Body of pancreas (tissue), 4 donors: Measurements from ENCODE around the gene TAS1R3. TPM values are rescaled to one million over a fixed set of nuclear protein-coding genes. Genes with fewer than 3 reads are reported as not detected.

Experiments
- ATAC-seq: fragments of 150-250 bp; one replicate; pipeline ENCODE4 v1.9.1; 2016
- DNase-seq, 4 donors: peaks; one replicate each; pipeline ENCODE4 v3.0.0-alpha.2; 2019
- H3K27ac ChIP-seq, 4 donors: fragments of 200-600 bp; sonication (generic); 1 replicate in 3 of 4; 2 replicates in 1 of 4; pipeline versions ENCODE4 v1.5.1 to v1.6.1; 2016 to 2019; ENCODE audit warnings: mild to moderate bottlenecking in 1 of 4, mixed read lengths in 1 of 4, moderate library complexity in 1 of 4
- H3K27me3 ChIP-seq, 2 donors: fragments of 200-600 bp; sonication (generic); one replicate each; pipeline ENCODE4 v1.6.0; 2016; ENCODE audit warnings: mild to moderate bottlenecking in 1 of 2
- H3K36me3 ChIP-seq, 2 donors: fragments of 200-600 bp; sonication (generic); replicated peaks in 1 of 2; 2 replicates each; pipeline ENCODE4 v1.5.1; 2016; ENCODE audit warnings: low read depth in 2 of 2; ENCODE audit not compliant: insufficient read depth in 1 of 2
- H3K4me1 ChIP-seq: fragments of 200-600 bp; sonication (generic); one replicate; pipeline ENCODE4 v1.6.0; 2016
- H3K4me3 ChIP-seq, 2 donors: fragments of 200-600 bp; sonication (generic); 1 replicate in 1 of 2; 2 replicates in 1 of 2; pipeline ENCODE4 v1.5.1; 2016 to 2019
- H3K9me3 ChIP-seq, 3 donors: fragments of 200-600 bp; sonication (generic); 1 replicate in 2 of 3; 2 replicates in 1 of 3; pipeline ENCODE4 v1.5.1; 2016
- CTCF ChIP-seq, 7 experiments: fragments of 450-650 bp in 4 of 7; fragments of 200-600 bp in 3 of 7; sonication (generic) in 3 of 7; IDR thresholded peaks; one replicate each; pipeline ENCODE4 v1.5.1; 2016 to 2019; ENCODE audit warnings: antibody characterized with exemption in 7 of 7
- POLR2A ChIP-seq, 3 donors: fragments of 450-650 bp; IDR thresholded peaks; one replicate each; pipeline ENCODE4 v1.6.1; 2016; ENCODE audit warnings: antibody characterized with exemption in 3 of 3, mild to moderate bottlenecking in 2 of 3
- WGBS, 2 donors: methylation state at CpG; one replicate each; pipeline ENCODE4 v1.1.5; 2017; 5-methylcytosine and 5-hydroxymethylcytosine counted together
- intact Hi-C: fragments of 100-400 bp; cut with DNase I; formaldehyde crosslinking; loops from one replicate; pipeline ENCODE4 v1.15.1; 2023
- total RNA-seq, 2 donors: library from RNA; depleted of rRNA; stranded (reverse); fragments of >200 nt; gene quantifications; one replicate each; pipeline ENCODE4 v1.1.0, GENCODE V29; 2016

The TAS1R3 gene
- total RNA-seq, 2 donors from 2014 or later, result 0.26 TPM; not detected in 1

- Histone ChIP-seq H3K4me1 (peaks cover 11% of the 10 kb centered on the region), H3K4me3 (no peak overlapping the region), H3K36me3 (no peaks in the 10 kb centered on the region), H3K27ac (no peak overlapping the region), H3K27me3 (no peaks in the 10 kb centered on the region), H3K9me3 (no peaks in the 10 kb centered on the region)
- TF ChIP-seq CTCF (IDR thresholded peaks at IDR 0.05), result no peak
- TF ChIP-seq POLR2A (IDR thresholded peaks at IDR 0.05), result no peak
- intact Hi-C loops, result loop anchor here (5.0 to 10.0 kb wide), 3 partner anchors 170 to 308 kb away; partner anchors contain the start of gene PERM1
- WGBS, 2 donors, result 66 to 83% methylated on average over 8 to 9 of the region's 9 CpGs
- ATAC-seq, result no peak
- DNase-seq, result no peak
These were observed 38.7 kb upstream of the TAS1R3 start for GRCh38 chr1:1292442-1292779.

GRCh38 chr1:1292851-1293250 is 38.2 kb upstream of the TAS1R3 start:
- Histone ChIP-seq H3K4me3 (no peak overlapping the region), H3K9me3 (no peaks in the 10 kb centered on the region), H3K27ac (no peak overlapping the region), H3K4me1 (peaks cover 11% of the 10 kb centered on the region), H3K36me3 (no peaks in the 10 kb centered on the region), H3K27me3 (no peaks in the 10 kb centered on the region)
- no peak for DNase-seq
- WGBS, 2 donors, result 77 to 80% methylated on average over 15 to 17 of the region's 18 CpGs
- no peak for TF ChIP-seq CTCF (IDR thresholded peaks at IDR 0.05)
- TF ChIP-seq POLR2A (IDR thresholded peaks at IDR 0.05), result no peak
- intact Hi-C loops, result loop anchor here (5.0 to 10.0 kb wide), 3 partner anchors 171 to 308 kb away; partner anchors contain the start of gene PERM1
- ATAC-seq, result no peak

- ATAC-seq (no peak), DNase-seq (peak in 1 of 4 donors; percentile 44)
These were observed 37.5 kb upstream of the TAS1R3 start for GRCh38 chr1:1293263-1294249.

GRCh38 chr1:1294250-1294890 is 36.7 kb upstream of the TAS1R3 start:
- ATAC-seq, result no peak
- 89% methylated on average over 37 of the region's 58 CpGs; no CpG with 5 or more reads in 1 of the 2 donors for WGBS, 2 donors
- no peak for DNase-seq
- no peak overlapping the region for H3K4me3 ChIP-seq
- no peaks in the 10 kb centered on the region for H3K36me3 ChIP-seq
- no peaks in the 10 kb centered on the region for H3K27me3 ChIP-seq
- intact Hi-C loops, result loop anchor here (5.0 to 10.0 kb wide), 3 partner anchors 172 to 310 kb away; partner anchors contain the start of gene PERM1
- no peak for TF ChIP-seq CTCF (IDR thresholded peaks at IDR 0.05)
- no peak for TF ChIP-seq POLR2A (IDR thresholded peaks at IDR 0.05)
- H3K27ac ChIP-seq, result no peak overlapping the region
- peaks cover 11% of the 10 kb centered on the region for H3K4me1 ChIP-seq
- H3K9me3 ChIP-seq, result no peaks in the 10 kb centered on the region

More at GRCh38 chr1:1293263-1294249, 37.5 kb upstream of the TAS1R3 start:
- Histone ChIP-seq H3K27ac (no peak overlapping the region), H3K36me3 (no peaks in the 10 kb centered on the region), H3K27me3 (no peaks in the 10 kb centered on the region), H3K4me3 (no peak overlapping the region), H3K4me1 (peaks cover 11% of the 10 kb centered on the region), H3K9me3 (no peaks in the 10 kb centered on the region)
- TF ChIP-seq CTCF (IDR thresholded peaks at IDR 0.05) (no peak), POLR2A (IDR thresholded peaks at IDR 0.05) (no peak)
- intact Hi-C loops, result loop anchor here (5.0 to 10.0 kb wide), 3 partner anchors 171 to 309 kb away; partner anchors contain the start of gene PERM1
- 82 to 92% methylated on average over 11 to 85 of the region's 94 CpGs for WGBS, 2 donors
